Measurements from ENCODE around the gene ID4.
A peak's percentile ranks its signal among the peaks of the same experiment; 100 is the strongest.

The ID4 gene, protein sequence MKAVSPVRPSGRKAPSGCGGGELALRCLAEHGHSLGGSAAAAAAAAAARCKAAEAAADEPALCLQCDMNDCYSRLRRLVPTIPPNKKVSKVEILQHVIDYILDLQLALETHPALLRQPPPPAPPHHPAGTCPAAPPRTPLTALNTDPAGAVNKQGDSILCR

DNA sequence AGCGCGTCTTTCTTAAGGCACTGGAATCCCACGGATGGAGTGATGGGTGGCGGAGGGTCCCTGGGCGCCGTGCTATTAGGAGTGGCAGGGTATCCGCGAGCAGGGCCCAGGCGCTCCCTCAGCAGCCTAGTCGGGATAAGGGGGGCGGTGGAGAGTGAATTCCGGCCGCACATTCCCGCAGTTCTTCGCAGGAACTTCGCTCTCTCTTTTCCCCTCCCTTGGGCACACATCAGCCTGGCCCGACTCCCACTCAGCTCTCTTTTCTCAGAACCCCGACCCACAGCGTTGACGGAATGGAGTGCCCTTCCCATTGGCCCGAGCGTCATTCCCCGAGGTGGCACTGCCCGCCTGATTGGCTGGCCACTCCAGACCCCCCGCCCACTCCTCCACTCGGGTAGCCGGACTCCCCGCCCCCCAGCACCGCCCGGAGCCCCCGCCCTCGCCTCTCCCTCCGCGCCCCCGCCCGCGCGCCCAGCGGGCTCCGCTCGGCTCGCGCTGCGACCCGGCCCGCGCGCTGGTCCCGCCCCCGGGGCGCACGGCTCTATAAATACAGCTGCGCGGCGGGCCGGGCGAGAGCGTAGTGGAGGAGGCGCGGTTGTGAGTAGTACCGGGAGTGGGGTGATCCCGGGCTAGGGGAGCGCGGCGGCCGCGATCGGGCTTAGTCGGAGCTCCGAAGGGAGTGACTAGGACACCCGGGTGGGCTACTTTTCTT is at the start of gene ID4:
ID4 (plus strand) TSS at position 572 of the 712 bp plus-strand sequence. CDS start 385 bp downstream, outside the sequence.
- no peak for DNase-seq

DNA sequence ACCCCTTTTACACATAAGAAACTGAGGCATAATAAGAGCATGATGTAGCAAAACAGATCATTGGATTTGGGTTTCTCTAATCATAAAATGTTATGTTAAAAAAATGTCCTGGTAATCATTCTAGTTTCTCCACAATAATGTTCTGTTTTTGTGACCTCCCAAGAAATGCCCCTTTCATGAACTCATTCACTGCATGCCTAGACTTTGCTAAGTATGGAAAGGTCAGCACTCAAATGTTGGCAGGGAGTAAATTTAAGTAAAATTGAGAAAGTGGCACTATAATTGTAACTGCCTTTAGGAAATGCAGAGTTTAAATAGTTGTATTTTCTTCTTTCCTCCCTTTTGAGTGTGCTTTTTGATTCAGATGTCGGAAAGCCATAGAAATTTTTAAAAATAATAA is 48.5 kb upstream of the ID4 start:
- DNase-seq = no peak

- no peak for DNase-seq
These were observed 47.9 kb upstream of the ID4 start for GRCh38 chr6:19789100-19789803.

GRCh38 chr6:19791267-19791666 is 45.9 kb upstream of the ID4 start:
- DNase-seq = no peak

DNA sequence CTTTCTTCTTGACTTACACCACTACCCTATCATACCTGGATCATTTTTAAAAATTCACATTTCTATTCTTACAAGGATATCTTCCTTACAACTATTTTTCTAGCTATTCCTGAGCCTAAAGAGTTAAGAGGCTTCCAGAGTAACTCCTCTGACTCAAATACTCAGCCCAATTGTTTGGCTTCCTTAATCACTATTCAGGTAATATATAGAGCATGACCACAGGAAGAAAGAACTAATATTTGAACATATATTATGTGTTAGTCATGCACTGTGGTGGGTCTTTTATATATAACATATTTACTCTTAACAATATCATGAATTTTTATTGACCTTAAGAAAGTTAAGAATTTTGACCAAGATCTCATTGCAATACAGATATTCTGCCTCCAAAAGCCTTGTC is 42.0 kb upstream of the ID4 start:
- DNase-seq = no peak

DNA sequence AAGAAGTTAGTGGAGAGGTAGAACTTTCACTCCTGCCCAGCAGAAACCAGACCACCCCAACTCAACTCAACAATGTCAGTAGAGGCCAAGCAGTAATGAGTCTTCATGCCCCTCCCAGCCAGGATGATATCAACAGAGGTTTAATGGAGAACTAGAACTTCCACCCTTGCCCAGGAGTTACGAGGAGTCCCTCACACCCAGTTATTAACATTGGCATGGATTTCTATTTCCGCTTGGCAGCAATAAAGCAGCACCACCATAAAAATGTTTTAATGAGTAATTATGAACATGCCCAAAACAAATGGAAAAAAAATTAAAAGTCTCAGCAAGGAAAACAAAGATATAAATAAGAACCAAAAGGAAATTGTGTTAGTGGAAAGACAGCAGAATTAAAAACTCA is 40.7 kb upstream of the ID4 start:
- DNase-seq = no peak

- no peak for DNase-seq
These were observed 38.8 kb upstream of the ID4 start for GRCh38 chr6:19798362-19798761.

GRCh38 chr6:19802656-19803055 is 34.5 kb upstream of the ID4 start:
- no peak for DNase-seq

- DNase-seq = no peak
These were observed 33.6 kb upstream of the ID4 start for GRCh38 chr6:19803331-19804204.

- DNase-seq = peak; percentile 88
These were observed 32.7 kb upstream of the ID4 start for GRCh38 chr6:19804205-19805128.

DNA sequence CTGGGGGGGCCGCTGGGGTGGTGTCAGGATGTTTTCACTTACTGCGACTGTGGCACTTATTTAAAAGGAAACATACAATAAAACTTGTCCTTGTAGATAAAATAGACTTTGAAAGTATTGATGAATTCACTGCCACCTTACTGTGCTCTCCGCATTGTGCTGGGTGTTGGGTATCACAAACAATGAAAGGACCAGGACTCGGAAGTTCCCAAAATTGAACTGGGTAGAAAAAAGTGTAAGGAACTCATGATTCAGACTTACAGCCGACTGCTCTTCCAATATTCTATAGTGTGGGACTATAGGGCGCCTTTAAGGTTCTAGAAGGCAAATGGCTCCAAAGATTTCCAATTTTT is 32.1 kb upstream of the ID4 start:
- DNase-seq = no peak

- no peak for DNase-seq
These were observed 30.2 kb upstream of the ID4 start for GRCh38 chr6:19806971-19807396.

DNA sequence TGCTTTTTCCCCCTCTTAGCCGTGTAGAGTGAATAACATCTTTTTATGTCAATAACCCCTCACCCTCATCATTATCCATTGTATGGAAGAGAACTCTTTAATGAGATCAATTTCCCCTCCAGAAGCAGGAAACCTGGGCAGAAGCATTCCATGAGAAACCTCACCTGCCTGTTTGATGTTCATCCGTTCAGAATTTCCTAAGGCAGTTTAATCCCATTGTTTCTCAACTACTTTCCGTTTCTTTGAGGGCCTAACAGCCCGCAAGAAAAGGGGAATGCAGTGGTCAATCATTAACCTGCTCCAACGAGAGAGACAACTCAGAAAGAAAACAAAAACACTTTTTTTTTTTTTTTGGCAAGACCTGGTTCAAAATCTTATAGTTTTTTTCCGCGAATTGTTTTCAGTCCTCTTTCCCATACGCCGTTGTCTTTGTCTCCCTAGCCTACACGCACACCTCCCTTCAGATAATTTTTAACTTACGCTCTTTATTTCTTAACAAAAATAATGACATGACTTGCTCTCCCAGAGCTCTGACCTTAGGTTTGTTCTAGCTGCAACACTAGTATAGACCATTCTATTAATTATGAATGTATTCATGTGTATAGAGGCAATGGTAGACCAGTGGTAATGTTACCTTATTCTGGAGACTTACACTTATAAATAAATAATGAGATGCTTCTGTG is 25.6 kb upstream of the ID4 start:
- DNase-seq = no peak

DNA sequence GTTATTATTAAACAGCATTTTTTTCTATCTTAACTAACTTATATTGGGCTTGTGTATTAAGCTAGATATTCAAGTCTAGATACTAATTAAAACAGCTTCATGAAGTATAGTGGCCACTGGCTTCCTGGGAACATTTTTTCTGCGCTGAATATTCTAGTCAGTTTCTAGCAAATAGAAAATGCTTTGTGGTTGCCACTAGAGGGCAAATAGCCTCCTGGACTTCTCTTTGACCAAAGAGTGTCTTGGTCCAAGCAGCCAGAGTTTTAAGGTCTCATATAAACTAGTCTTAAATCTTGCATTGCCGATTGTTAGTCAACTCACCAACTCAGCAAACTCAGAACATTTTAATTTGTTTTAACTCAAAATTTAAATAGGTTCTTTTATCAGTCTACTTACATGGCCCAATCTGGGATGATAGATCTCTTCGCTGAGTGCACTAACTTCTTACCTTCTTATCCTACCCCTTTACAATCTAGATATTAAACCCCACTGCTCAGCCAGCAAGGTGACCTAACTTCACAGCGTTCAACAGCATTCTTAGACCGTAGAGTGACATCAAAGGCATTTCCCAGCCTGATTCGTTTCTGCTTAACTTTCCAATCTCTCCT is 24.6 kb upstream of the ID4 start:
- peak; percentile 44 for DNase-seq

DNA sequence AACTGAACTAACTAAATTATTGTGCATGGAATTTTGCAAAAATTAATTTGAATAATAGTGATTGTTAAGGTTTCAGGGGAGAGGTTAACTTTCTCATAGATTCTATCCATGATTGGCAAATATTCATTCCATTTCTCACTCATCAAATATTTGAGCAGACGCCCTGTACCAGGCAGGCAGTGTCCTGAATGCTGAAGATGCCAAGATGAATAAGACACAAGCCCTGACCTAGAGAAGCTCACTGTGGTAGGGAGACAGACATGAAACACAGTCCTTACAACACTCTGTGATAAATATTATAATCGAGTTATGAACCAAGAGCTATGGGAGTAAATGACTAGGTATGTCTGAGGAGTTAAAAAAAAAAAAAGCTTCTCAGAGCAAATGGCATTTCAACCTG is 18.4 kb upstream of the ID4 start:
- DNase-seq = no peak

- no peak for DNase-seq
These were observed 12.9 kb upstream of the ID4 start for GRCh38 chr6:19824058-19824807.

- DNase-seq = no peak
These were observed 9.9 kb upstream of the ID4 start for GRCh38 chr6:19827247-19827646.

DNA sequence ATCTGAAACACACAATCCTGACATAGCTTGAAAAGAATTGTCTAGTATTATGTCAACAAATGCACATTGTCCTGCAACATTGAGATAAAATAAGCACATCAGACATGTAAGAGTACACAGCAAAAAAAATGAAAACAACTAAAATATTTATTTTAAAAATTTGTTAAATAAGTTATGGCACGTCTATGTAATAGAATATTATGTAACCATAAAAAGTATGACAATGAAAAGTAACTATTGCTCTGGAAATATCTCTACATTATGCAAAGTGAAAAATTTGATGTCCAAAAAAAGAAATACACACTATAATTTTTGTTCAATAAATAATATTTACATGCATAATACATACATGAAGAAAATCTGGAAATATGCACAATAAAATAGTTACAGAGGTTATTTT is 9.3 kb upstream of the ID4 start:
- DNase-seq = no peak

- no peak for DNase-seq
These were observed 7.0 kb upstream of the ID4 start for GRCh38 chr6:19830171-19830570.

GRCh38 chr6:19831358-19831757 is 5.8 kb upstream of the ID4 start:
- no peak for DNase-seq
